ENCODE data around the gene TGFBR3L. TPM values are rescaled to one million over a fixed set of nuclear protein-coding genes. Genes with fewer than 3 reads are reported as not detected.

Gene TGFBR3L
- total and polyA plus RNA-seq, 2 of the 8 experiments (the other 6 are each of a cell fraction or from before 2014, with no cell fraction given): 3.1 to 3.7 TPM

DNA sequence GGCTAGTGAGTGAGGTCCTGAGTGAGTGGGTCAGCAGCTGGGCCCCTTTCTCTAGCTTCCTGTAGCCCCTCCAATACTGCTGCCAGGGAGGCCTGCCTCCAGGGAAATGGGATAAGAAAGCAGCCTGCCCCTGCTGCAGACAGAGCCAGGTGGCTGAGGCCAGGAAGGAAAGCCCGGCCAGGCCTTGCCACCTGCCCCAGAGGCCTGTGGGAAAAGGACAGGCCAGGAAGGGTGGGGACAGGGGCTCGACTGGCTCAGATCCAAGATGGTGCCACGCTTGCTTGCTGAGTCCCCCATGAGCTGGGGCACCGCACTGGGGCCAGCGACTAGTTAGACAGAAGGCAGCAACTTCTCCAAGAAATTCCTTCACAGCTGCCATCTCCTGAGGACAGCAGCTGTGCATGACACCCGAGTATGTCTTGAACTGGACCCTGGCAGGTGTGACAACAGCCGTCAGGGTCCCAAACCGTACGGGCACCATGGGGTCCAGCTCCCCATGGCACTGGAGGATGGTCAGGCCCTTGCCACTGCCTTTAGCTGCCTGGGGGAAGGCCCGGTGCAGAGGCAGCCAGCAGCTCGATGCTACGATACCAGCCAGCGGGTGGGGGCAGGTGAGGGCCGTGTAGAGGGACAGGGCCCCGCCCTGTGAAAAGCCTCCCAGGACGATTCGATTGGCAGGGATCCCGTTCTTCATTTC is 35.4 kb upstream of the TGFBR3L start (continued):
- no peak for TF ChIP-seq KDM5A (IDR thresholded peaks at IDR 0.05; ENCODE audit: low read length)
- no peak for TF ChIP-seq SP1 (IDR thresholded peaks at IDR 0.05; ENCODE audit: low read depth, low read length)
- no peak for TF ChIP-seq EGR1 (IDR thresholded peaks at IDR 0.05; ENCODE audit: borderline replicate concordance, low read depth, low read length)
- TF ChIP-seq, protein P1, sequence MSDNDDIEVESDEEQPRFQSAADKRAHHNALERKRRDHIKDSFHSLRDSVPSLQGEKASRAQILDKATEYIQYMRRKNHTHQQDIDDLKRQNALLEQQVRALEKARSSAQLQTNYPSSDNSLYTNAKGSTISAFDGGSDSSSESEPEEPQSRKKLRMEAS (IDR thresholded peaks at IDR 0.05): no peak
- TF ChIP-seq FOSL1 (IDR thresholded peaks at IDR 0.05; ENCODE audit: insufficient read depth, low read depth, low read length): no peak
- TF ChIP-seq TAF1 (IDR thresholded peaks at IDR 0.05; ENCODE audit: low read depth, low read length): no peak

All from H1 (cell line).